GM19328 (cell line): ENCODE data around the gene LCN9.

Source experiments
- ATAC-seq: cut with Tn5 transposase; IDR thresholded peaks from one replicate; pipeline ENCODE4 v1.9.1; 2021; ENCODE audit warnings: mild to moderate bottlenecking, moderate library complexity; ENCODE audit not compliant: unreplicated experiment

LCN9 gene

DNA sequence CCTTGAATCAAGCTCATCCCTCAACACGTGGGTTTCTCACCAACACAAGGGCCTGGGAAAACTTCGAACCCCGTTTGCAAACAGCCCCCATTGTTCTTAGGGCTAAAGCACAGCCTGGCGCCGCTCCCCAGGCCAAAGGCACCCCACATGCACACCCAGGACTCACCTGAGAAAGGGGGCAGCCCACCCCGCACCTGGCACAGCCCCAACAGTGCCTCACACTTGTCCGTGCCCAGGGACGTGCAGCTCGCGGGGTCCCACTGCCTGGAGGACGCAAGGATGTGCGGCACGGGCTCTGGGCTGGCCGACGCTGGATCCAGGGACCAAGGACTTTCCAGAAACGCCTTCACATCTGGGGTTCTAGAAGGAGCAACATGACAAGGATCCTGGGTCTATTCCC lies 33.3 kb downstream of the LCN9 start:
- ATAC-seq, result no peak

DNA sequence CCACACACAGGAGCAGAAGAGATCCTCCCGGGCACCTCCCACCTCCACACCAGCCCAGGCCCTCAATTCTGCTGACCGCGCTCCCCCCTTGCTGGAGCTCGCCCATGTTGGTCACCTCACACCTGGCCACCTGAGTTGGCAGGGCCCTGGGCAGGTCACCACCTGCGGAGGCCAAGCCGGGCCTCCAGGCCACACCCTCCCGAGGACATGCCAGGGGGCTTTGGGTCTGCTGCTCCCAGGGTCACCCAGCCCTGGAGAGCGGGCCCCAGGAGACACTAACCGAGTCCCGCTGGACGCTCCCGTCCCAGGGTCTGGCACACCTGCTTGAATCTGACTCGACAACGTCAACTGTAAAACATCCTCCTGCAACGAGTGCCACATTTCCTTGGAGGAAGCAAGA lies 34.1 kb downstream of the LCN9 start:
- no peak for ATAC-seq

DNA sequence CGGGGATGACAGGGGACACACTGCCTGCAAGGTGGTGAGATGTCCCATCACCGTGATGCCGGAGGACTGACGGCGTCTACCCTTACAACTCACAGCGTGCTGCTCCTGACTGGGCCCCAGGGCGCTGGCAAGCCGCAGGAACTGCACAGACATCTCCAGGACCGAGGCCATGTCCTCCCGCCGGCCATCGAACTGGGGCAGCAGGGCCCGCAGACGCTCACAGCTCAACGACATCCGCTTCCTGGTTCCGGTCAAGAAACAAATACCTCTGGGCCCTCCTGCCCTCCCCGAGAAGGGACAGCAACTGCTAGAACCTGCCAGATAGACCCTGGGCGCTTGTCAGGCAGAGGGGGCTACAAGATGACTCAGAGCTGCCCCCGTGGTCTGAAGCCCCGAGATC lies 35.1 kb downstream of the LCN9 start:
- no peak for ATAC-seq

DNA sequence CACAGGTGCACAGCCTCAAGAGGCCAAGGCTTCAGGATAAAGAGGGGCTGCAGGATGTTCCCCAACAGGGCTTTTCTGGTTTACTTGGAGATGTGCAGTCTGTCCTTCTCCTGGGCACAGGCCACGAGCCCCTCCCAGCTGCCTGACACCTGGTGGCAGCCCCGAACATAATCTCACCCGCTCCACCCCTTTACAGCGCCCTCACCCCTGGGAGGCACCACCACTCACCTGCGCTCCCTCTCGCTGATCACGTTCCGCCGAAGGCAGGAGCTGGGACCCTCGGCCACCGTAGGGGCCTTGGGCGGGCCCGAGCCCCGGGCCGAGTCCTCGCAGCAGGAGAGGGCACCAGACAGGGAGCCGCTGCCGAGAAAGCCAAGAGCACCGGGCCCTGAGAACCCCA lies 35.7 kb downstream of the LCN9 start:
- ATAC-seq, result no peak

DNA sequence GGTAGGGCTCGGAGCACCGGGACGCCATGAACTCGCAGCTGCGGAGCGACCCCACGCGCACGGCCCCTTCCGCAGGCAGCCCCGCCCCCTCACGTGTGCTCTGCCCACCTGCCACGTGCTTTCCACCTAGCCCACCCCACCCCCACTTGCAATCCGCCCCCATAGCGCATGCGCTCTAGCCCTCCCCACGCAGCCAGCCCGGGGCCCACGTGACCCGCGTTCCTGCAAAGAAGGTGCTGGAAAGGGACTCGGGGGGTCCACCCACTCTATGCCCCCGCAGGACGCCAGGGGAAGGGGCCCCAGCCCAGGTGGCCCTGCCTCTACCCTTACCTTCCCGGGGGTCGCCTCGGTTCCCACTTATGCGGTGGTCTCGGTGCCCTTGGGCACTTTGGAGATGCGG lies 36.3 kb downstream of the LCN9 start, which contains the start of gene SOHLH1:
Gene SOHLH1 (minus strand): TSS at position 42 of the 400 bp plus-strand sequence. CDS start 14 bp downstream, at position 28.
- no peak for ATAC-seq

DNA sequence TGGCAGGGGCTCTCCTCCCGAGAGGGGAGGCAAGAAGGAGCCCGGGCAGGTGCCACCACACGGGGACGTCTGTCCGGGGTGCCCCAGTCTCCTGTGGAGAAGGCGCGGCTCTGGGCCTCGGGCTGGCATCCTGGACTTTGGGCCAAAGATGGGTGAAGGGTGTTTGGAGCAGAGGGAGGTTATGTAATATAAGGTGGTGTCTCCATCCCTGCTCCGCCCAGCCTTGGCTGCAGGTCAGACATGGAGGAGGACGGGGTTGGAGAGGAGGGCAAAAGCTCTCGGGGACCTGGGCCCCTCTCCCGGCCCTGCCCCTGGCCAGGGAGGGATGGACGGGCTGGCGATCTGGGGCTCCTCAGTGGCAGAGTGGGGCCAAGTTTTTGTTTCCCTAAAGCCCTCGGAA lies 37.4 kb downstream of the LCN9 start:
- no peak for ATAC-seq

DNA sequence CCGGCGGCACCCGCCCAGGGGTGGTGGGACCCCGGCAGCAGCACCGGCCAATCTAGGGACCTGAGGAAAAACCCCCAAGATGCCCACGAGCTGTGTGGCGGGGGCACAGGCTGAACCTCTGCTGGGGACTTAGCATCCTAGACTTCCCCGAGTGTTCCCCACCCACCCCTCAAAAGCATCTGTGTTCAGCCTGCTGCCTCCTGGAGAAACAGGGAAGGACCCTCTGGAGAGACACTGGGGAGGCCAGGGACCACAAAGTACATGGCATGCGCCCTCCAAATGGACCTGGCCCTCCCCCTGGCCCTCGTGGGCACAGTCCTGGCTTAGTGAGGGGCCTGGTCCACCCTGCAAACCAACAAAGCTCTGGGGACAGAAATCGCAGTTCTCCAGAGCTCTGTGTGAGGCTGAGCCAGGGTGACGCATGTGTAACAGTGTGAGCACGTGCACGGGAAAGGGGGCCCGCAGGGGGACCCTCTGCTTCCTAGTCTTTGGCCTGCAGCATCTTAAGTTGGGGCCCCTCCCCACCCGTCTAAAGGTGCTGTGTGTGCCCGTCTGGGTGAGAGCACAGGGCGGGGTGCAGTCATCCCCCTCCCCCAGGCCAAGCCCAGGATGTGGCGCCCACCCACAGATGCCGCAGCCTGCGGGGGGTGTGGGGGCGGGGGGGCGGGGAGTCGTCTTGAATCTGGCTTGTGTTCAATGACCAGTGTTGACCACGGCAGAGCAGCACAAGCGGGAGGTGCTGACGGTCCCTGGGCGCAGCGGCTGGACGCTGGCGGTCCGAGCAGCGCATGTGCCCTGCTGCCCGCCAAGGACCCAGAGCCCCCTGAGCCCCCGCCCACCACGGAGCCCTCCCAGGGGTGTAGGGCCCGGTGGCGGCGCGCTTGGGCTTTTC lies 38.2 kb downstream of the LCN9 start:
- ATAC-seq, result no peak

DNA sequence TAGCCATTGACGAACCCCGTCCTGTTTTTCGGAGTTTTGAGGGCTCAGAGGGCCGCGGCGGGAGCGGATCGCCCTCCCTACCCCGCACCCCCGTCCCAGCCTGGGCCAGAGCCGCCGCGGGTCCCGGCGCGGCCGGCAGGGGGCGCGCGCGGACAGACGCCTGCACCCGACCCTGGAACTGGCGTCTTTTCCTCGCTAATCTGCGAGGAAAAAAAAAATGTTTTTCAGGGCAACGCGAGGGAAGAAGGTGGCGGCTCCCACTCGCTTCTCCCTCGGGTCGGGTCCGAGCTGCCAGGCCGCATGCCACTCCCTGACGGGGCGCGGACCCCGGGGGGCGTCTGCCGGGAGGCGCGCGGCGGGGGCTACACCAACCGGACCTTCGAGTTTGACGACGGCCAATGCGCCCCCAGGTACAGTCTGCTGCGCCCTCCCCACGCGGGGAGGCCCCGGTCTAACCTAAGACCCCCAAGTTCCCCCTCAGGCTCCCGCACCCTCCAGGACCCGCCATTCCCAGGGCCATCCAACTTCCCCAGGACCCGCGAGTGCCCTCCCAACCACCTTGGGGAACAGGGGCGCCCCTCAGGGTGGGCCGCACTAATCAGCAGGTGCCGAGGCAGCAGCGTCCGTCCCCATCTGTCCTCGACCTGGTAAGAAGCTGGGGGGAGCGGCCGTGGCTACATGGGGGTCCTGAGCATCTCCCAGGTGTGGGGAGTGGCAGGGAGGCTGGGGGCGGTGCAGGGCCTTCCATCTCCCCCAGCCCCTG lies 39.0 kb downstream of the LCN9 start, which contains the start of gene KCNT1:
Gene KCNT1 (plus strand): TSS at position 227 of the 763 bp plus-strand sequence. CDS start 74 bp downstream, at position 301.
- ATAC-seq, result no peak

DNA sequence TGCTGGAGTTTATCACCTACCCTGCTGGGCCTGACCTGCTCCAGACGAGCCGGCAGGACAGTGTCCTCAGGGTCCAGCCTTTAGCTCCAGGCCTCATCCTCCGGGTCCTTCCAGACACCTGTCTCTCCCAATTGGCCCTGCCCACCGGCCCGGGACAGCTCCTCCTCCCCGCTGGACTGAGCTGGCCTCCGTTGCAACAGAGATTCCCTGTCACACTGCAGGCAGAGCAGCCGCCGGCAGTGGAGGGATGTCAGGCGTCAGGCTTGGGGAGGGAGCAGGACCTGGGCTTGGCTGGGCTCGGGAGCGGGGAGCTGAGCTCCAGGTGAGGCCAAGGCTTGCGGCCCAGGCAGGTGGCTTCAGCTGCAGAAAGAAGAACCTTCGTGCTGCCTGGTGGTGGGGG lies 40.6 kb downstream of the LCN9 start:
- no peak for ATAC-seq

DNA sequence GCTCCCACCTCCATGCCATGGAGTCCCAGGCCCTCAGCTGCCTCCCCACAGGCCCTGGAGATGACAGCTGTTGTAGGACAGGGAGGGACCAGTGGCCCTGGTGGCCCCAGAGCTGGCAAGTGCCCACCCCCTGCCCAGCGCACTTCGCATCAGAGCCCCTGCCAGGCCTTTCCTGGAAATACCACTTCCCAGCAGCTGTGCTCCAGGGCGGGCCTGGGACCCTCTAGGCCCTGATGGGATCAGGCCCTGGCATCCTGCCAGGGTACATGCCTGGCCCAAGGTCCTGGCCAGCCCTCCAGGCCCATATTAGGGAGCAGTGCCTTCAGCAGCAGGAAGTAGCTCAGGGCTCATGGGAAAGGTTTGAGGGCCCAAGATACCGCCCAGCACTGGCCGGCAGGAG lies 41.4 kb downstream of the LCN9 start:
- ATAC-seq, result no peak

DNA sequence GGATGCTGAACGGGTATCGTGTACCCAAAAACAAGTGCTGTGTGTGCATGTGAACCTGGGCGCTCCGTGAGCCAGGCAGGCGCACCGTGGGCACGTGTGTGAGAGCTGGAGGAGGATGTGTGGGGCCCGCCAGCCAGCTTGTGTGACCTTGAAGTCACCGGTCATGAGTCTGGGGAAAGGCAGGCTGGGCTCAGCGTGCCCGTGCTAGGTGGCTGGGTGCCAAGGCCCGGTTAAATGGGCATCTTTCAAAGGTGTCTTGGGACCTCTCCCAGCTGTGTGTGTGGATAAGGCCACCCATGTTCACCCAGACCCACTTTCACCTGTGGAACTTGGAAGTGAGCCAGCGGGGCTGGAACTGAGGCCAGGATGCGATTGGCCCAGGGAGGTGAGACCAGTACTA lies 42.3 kb downstream of the LCN9 start:
- no peak for ATAC-seq

DNA sequence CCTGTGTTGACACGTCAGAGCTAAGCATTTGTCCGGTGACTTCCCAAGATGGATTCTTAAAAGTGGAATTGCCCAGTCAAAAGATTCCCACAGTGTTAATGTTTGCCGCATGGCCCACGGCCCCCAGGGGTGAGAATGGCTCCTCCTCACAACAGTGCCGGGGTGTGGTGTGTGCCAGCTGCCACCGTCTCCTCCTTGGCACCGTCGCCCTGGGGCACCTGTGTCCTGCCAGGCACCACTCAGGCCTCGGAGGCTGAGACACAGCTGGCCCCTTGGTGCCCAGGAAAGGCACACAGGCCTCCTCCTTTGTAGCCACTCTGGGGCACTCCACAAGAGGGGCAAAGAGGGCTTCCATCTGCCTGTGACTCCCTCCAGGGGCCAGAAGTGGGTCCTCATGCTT lies 43.2 kb downstream of the LCN9 start:
- no peak for ATAC-seq

DNA sequence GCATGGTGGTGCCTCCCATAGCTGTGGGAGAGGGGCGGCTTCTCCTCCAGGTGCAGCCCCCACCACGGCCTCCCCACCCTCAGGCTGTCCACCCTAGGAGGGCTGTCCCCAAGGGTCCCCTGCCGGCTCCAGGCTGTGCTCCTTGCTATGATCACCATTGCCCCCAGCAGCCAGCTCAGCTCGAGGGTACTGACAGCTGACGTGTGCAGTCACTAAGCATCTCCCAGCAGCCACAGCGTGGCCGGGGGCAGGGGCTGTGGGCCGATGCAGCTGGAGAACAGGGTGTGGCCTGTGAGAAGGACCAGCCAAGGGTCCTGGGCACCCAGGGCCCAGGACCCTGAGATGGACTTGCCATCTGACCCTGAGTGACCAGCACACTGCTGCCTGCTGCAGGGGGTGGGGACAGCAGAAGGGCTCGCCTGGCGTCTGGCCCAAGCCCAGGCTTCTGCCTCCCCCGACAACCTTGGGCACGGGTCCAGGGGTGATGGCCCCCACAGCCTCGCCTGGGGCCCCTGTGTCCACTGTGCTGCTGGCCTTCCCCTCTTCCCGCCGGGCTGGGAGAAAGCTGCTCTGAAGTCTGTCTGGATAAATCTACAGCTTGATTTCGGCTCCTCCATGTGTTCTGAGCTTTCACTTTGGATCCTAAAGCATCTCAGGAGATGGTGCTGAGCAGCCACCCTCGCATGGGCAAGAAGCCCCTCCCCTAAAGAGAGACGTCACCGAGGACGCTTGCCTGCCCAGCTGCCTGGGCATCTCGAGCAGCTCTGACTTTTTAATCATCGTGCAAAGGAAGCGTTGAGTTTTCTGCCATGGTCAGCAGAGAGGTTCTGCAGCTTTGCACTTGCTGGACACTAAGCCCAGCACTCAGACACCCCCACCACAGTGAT lies 44.4 kb downstream of the LCN9 start:
- no peak for ATAC-seq

DNA sequence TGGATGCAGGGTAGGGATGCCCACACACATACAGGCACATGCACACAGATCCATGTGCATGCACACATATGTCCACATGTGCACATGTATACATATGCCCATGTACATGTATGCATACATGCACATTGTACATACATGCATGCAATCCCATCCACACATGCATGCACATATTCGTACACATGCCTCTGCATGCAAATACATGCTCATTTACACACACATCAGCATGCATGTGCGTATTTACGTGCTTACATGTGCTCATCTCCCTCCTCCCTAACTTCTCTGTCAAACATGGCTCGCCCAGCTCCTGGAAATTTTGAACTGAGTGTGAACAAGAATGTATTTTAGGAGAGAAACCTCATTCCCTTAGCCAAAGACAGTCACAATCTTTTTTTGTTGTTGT lies 45.1 kb downstream of the LCN9 start:
- ATAC-seq, result no peak

DNA sequence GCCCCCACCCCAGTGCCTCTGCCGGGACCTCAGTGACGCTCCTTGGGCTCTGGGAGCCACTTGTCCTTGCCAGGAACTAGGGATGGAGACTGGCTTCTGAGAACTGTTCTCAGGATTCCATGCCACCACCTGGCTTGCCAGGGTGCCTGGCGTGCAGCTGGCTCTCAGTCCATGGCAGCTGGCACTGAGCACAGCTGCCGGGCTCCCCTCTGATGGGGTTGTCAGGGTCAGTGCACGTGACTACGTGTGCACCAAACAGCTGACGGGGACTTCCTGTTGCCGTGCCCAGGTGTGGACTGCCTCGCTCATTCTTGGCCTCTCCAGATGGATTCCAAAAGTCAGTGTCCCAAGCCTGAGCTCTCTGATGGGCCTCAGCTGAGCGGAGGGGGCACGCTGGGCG lies 48.3 kb downstream of the LCN9 start:
- ATAC-seq, result no peak

DNA sequence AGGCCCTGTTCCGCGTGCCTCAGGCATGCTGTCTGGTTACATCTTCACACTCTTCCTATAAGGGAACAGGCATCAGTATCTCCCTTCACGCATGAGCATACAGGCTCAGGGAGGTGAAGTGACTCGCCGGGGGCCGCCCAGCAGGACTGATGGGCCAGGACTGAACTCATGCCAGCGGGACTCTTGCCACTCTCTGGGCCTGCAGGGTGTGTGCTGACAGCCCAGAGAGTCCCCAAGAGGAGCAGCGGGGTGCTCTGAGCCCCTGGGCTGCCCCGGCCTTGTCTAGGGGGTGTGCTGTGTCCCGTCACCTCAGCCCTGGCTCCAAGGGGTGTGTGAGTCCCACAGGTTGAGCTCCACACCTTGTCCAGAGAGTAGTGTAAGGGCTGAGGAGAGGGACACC lies 48.8 kb downstream of the LCN9 start:
- ATAC-seq, result no peak

DNA sequence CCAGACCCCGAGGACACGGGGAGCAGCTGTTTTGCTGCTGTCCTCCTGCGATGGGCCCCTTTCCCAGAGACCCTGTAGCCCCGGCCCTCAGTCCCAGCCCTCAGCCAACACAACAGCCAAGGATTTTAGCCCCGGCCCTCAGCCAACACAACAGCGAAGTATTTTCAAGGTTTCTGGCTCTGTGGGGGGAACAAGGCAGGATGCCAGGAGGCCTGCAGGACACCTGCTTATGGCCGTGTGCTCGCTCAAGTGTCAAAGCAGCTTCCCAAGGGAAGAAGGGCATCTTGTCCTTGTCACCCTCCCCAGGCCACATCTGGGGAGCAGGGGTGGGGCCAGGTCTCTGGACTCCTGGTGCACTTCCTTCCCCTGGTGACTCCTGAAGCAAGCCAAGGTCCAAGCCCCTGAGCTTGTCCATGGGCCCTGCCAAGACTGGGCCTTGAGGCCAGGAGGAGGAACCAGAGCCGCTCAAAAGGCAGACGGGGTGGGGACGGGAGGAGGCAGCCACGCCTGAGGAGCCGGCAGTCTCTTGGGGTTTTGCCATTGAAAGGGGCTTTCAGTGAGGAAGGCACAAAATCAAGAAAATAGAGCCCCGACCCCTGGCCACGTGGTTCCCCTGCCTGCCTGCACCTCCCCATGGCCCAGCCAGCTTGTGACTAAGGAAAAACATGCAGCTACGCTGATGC lies 49.6 kb downstream of the LCN9 start:
- no peak for ATAC-seq

DNA sequence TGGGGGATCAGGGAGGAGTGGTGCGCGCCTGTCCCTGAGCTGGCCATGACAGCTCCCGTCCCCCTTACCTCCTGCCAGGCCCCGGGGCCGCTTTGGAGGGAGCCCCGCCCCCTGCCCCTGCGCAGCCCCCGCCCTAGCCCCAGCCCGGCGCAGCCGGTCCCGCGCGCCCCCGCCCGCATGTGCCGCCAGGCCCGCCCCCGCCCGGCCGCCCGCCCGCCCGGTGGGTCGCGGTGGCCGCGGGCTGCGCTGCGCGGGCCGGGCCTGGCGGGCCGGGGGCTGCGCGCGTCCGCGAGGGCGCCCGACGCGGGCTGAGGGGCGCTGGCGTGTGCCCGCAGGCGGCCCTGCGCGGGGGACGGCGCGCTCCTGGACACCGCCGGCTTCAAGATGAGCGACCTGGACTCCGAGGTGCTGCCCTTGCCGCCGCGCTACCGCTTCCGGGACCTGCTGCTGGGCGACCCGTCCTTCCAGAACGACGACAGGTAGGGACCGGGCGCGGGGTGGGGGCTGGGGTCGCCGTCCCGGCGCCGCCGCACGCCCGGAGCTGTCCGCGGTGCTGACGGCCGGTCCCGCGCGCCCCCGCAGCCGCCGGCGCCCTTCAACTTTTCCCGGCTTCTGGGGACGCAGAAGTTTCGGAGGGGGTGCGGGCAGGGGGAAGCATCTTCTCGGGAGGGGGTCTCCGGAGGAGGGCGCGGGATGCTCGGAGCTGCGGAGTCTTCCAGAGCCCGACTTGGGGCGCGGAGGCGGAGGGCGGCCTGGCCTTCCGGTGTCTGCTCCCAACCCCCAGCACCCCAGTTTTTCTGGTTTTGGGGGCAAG lies 51.3 kb downstream of the LCN9 start:
- ATAC-seq, result no peak

DNA sequence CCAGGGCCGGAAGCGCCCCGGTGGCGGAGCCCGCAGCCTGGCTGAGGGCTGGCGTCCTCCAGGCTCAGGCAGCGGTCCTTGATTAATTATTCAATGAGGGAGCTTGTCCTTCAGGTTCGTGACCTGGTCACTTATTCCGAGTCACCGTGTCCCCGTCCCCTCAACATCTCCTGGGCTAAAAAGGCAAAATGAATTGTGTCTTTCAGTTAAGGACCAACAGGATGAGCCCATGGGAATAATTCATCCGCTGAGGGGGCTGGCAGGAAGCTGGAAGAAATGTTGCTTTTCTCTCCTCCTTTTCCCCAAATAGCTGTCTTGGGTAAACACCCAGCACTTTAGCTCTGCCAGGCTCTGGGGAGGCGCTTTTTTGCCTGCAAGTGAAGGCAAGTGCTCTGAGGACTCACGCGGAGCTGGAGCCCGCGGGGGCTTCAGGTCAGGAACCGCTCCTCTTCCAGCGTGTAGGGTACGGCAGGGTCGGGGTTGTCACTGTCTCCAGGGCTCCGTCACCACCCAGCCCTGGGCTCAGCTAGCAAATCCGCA lies 52.0 kb downstream of the LCN9 start:
- no peak for ATAC-seq
